Measurements from ENCODE around the gene ST8SIA2.
"Not testable (repeated sequence)": the region's sequence is repeated elsewhere in the genome, so short reads cannot be mapped to it uniquely, and the experiment has no call there.

The ST8SIA2 gene

DNA sequence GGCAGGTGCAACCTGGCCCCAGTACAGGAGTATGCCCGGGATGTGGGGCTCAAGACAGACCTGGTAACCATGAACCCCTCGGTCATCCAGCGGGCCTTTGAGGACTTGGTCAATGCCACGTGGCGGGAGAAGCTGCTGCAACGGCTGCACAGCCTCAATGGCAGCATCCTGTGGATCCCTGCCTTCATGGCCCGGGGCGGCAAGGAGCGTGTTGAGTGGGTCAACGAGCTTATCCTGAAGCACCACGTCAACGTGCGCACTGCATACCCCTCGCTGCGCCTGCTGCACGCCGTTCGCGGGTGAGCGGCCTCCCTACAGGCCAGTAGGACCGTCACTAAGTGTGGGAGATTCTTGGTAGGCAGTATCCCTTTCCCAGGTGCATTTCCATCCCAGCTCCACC, 51.0 kb downstream of the ST8SIA2 start:
- no peak for DNase-seq

DNA sequence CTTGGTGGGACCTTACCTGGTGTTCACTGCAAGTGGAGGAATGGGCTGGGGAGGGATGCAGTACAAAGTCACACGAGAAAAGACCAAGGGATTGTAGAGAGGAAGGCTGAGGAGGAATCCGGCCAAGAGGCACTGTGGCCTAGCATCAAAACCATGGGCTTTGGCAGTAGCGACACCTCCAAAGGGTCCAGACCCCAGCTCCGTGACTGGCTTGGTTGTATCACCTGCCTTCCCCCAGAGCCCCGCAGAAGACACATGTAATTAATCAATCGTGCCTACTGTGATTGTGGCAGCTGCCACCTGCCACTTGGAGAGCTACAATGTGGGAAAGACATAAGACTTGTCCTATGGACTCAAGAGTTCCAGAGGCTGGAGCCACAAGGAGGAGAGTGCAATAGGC, 54.7 kb downstream of the ST8SIA2 start:
- no peak for DNase-seq

DNA sequence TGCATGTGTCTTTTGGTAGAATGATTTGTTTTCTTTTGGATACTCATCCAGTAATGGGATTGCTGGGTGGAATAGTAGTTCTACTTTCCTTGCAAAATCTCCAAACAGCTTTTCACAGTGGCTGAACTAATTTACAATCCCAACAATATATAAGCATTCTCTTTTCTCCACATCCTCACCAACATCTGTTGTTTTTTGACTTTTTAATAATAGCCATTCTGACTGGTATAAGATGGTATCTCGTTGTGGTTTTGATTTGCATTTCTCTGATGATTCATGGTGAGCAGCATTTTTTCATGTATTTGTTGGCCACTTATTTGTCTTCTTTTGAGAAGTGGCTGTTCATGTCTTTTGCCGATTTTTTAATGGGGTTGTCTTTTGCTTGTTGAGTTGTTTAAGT, 55.8 kb downstream of the ST8SIA2 start:
- no peak for DNase-seq

DNA sequence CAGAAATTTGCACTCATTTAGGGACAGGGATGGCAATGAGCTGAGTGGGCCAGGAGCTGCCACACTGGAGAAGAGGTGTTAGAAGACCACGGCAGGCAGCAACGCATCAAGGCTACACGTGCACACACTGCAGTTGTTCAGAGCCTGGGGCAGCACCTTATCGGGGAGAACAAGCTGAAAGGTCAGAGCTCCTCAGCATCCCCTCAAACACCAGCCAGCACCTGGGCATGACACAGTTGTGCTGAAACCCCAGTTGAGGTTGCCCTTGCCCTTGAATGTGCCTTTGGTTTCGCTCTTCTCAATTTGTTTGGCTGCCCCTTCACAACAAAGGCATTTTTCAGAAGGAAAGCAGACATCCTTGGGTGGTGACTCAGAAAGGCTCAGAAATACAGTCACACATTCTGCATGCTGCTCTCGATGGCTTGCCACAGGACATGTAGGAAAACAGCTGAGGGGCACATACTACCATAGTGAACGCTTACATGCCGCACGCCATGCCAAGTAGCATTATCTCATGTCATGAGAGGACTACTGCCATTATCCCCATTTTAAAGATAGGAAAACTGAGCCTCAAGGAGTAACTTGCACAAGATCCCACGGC, 57.6 kb downstream of the ST8SIA2 start:
- no peak for DNase-seq

DNA sequence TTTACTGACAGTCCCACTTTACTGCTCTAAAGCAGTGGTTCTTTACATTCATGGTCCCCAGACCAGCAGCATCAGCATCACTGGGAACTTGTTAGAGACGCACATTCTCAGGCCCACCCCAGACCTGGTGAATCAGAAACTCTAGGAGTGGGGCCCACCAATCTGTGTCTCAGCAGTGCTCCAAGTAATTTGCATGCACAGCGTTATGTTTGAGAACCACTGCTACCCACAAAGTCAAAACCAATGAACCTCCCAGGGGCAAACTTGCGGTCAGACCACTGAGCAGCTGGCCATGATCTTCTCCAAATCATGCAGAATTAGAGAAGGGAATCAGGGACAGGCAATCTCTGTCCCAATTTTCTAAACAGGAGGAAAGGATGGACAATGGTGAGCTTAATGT, 58.5 kb downstream of the ST8SIA2 start:
- DNase-seq: no peak

- no peak for DNase-seq
Measured at GRCh38 chr15:92453607-92454006, 59.9 kb downstream of the ST8SIA2 start.

- DNase-seq: no peak
Measured at GRCh38 chr15:92454555-92455105, 60.9 kb downstream of the ST8SIA2 start.

- DNase-seq: no peak
Measured at GRCh38 chr15:92455271-92455670, 61.6 kb downstream of the ST8SIA2 start.

GRCh38 chr15:92457471-92458041, 63.9 kb downstream of the ST8SIA2 start:
- DNase-seq: no peak

- no peak for DNase-seq
Measured at GRCh38 chr15:92460023-92460422, 66.3 kb downstream of the ST8SIA2 start.

DNA sequence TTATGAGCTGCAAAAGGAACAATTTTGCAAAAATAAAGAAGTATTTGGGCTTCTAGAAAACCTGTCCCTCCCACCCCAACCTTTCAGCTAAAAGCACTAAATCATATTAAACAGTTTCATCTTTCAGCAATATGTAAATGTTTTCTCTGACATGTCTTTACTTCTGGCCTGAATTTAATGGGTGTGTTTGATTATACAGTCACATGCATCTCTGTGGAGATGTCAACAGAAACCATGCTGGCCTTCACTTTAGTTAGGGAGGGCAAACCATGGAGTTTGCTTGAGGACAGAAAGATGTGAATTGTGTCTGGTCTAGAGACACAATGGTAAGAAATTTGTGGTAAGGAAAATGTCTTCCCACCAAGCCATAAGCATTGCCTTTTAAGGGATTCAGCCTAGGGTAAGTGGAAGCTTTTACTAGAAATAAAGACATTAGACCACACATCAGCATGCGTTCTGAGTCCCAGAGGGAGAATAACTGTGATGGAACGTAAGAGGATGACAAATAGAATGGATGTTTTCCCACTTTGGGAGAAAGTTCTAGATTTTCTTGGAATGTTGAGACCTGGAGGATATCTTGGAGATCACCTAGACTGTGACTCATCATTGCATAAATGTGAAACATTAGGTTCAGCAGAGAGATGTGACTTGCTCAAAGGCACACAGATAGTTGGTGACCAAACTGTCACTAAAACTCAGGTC, 68.9 kb downstream of the ST8SIA2 start:
- no peak for DNase-seq

- no peak for DNase-seq
Measured at GRCh38 chr15:92463352-92463751, 69.7 kb downstream of the ST8SIA2 start.

GRCh38 chr15:92463826-92464225, 70.1 kb downstream of the ST8SIA2 start:
- DNase-seq: no peak

DNA sequence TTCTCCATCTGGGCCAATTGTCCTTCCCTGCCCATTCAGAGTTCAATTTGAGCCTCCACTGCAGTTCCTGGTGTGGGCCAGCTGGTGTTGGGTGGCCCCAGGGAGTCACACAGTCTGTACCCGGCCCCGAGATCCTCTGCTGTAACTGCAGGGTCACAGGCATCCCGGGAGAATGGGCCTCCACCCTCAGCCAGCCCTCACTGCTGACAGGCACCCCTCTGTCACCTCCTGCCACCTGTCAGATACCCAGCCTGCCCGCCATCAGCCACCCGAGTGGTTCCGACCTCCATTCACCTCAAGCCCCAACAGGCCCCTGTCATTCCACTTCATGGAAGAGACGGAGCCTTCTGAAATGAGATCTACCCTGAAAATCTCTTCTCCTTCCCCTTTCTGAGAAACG, 73.2 kb downstream of the ST8SIA2 start:
- DNase-seq: no peak

DNA sequence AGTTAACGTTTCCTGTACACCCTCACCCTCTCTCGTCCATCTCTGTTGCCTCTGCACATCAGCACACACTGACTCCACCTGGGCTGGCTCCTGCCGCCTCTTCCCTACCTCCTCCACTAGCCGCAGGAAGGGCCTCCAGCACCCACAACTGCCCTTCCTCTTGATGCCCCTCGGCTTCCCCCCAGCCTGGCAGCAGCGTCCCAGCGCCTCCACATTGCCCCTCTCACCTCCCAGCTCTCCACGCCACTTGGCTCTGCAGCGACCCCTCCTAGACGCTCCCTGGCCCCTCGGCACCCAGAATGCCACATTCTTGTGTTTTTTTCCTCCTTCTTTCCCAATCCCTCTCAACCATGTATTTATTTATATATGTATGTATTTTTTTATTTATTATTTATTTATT, 73.6 kb downstream of the ST8SIA2 start:
- no peak for DNase-seq

DNA sequence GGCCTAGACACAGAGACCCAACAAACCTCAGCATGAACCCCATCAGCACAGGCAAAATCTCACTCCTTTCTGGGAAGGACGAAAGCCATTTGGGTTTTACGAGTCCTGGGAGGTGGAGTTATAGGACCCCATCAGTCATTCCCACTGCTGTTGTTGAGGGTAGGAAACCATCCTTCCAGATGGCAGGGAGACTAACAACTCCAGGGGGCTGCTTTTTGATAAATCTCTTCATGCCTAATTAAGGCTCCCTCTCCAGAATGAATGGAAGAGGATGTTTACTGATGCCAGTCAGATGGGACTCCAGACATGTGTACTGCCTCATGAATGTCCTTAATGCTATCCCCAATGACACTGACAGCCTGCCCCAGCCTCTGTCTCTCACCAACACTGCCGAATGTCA, 75.3 kb downstream of the ST8SIA2 start:
- DNase-seq: no peak

DNA sequence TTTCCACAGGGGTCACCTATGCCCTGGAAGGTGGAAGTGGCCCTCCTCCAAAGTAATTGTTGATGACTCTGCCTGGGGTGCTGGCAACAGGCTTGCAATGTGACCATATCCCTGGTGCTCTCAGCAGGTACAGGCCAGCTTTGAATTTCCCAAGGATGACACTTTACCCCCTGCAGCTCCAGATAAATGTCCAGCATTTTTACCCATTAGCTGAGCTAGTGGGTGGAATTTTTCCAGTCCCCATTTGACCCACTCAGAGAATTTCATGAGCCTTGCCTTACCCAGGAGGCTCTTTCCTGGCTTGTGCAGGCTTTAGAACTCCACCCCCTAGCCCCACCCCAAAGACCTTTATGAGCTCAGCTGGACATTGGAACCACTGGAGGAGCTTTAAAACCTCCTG, 77.6 kb downstream of the ST8SIA2 start:
- DNase-seq: no peak

DNA sequence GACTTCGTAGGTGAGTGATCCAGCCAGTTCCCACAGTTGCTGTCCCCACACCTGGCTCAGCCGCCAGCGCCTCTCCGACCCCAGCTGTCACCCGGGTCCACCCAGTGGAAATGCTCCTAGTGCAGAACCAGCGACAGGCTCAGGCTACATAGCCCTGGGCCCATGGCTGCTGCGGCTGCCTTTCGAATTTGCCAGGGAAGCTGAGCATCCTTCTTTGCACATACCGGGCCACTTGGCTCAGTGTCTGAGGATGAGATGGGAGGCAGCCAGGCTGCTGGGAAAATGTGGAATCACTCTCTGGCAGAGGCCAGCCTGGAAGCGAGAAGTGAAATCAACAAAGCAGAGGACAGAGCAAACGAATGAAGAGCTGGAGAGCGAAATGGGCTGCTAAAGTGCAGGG, 80.1 kb downstream of the ST8SIA2 start:
- DNase-seq: no peak

- not testable (repeated sequence) for DNase-seq
Measured at GRCh38 chr15:92479730-92480129, 86.0 kb downstream of the ST8SIA2 start.

GRCh38 chr15:92480361-92480760, 86.7 kb downstream of the ST8SIA2 start:
- DNase-seq: no peak

DNA sequence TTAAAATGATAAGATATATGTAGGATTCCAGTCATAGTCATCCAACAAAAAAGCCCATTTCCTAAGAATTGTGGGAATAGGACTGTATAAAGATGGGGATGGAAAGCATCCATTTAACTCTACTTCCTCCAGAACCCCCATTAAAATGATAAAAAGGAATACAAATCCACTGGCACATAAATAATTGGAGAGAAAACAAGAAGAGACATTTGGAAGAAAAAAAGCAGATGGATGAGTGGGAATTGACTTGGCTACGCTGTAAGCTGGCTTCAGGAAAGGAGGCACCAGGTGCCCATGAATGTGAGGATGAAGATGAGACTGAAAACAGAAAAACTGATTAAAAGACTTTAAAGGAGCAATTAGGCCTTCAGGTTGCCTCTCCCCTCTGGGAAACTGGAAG, 91.8 kb downstream of the ST8SIA2 start:
- DNase-seq: no peak

DNA sequence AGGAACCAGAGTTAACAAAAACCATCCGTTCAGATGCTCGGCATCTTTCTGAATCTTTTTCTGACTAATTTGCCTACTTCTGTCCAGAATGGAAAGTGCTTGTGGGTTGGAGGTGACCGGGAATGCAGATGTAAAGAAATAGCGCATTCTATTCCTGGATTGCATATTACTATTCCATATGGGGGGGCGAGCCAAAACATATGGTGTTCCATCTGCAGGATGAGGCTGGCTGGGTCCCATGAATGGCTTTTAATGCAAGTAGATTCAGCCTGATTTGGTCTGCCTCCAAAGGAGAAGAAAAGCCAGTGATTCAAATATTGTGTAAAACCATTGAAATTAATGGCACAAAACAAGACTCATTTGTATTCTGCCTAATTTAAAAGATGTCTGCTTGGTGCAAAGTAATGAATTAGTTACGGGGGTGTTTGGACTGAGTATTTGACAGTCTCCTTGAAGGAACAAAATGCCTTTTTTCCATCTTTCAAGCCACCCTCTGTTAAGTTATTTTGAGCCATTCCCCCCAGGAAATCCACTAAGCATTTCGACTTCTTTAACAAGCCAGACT, 99.0 kb downstream of the ST8SIA2 start:
- DNase-seq: no peak

- no peak for DNase-seq
Measured at GRCh38 chr15:92494806-92495336, 101.2 kb downstream of the ST8SIA2 start.

DNA sequence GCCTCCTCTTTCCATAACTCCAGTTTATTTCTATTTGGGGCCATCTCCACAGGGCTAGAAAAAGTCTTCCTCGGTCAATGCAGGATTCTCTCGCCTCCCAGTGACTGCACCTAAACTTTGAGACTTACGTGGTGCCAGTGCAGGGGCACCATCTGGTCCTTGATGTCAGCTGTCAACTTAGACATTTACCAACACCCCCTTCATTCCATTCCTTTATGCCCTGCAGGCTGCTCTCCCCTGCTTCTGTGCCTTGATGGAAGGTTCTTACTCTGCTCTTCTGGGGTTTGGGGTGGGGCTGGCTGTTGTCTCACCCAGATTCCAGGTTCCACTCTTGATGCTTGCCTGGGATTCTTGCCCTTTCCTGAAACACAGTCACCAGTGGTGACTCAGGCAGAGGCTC, 101.8 kb downstream of the ST8SIA2 start:
- no peak for DNase-seq
